Stimulated activated CD4-positive, alpha-beta T cell treated with anti-CD3 and anti-CD28 coated beads, Interleukin-1b, Interleukin-23, amount 100 ng/mL, for 4 hours (primary cell): ENCODE data around the gene COL6A2.
"Not testable (repeated sequence)": the region's sequence is repeated elsewhere in the genome, so short reads cannot be mapped to it uniquely, and the experiment has no call there.

Source experiments
- DNase-seq, 2 donors: peaks; one replicate each; pipeline ENCODE4 v3.0.0-alpha.2; 2020; ENCODE audit warnings: low read depth in 2 of 2

The COL6A2 gene

DNA sequence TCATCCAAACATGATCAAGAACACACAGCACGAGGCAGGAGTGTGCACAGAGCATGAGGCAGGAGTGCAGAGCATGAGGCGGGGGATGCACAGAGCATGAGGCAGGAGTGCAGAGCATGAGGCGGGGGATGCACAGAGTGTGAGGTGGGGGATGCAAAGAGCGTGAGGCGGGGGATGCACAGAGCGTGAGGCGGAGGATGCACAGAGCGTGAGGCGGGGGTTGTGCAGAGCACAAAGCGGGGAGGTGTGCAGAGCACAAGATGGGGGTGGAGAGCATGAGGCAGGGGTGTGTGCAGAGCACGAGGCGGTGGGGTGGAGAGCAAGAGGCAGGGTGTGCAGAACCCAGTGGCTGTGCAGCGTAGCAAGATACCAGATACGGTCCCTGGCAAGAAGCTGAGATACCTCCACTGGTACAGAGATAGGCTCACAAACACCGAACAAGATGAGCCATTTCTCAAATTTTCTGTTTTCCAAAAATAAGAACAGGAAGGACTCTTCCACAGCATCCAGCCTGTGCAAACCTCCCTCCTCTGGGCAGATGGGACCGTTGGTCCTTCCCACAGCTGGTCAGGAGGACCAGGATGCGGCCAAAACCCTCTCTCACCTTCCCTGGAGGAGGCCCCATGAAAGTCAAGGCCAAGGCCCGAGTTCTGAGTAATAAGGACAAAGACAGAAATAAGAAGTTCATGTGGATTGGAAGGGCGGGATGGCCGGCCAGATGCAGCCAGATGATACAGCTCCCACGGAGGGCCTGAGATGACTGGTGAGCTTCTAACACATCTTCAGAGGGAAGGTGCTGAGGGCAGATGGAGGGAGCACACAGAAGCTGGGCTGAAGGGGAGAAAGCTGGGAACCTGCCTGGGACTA, 74.3 kb downstream of the COL6A2 start:
- DNase-seq: no peak

DNA sequence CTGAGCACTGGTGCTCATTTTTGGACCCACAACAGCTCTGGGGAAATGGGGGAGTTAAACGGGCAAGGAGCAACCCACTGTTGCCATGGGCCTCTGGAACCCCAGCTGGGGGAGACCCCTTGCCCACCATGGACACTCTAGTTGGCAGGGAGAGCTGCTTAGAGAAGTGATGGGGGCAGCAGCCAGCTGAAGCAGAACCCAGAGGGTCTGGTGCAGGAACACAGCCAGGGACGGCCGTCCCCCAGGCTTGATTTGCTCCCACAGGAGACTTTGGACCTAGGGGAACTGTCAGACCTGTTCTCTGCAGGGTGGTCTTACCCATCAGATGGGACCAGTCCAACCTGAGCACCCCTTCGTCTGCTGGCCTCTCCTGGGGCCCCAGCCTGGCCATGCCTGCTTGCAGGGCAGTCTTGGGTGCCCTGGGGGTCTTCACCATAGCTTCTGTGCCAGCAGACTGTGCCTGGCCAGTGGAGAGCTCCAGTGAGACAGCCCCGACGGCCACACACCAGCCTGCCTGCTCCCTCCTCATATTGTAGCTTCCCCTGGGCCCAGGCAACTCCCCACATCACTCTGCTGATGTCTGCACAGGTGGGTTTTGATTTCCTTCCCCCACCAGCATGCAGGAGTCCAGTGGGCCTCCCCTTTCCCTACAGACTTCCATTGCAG, 75.1 kb downstream of the COL6A2 start:
- no peak for DNase-seq

DNA sequence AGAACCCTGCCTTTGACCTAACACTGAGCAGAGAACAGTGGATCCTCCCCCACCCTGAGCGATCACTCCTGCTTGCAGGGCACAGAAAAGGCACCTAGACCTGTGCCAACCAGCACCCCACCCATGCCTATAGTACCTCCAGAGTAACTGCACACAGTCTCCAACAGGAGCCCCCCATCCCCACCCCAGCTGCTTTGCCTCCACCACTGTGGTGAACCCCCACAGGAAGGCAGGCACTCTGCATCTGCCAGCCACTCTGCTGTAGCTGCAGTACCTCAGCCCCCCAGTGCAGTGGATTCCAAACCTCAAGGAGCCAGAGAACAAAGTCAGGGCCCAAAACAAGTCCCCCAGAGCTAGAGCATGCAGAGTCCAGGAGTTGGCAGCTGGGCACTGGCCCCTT, 75.7 kb downstream of the COL6A2 start:
- DNase-seq: no peak

DNA sequence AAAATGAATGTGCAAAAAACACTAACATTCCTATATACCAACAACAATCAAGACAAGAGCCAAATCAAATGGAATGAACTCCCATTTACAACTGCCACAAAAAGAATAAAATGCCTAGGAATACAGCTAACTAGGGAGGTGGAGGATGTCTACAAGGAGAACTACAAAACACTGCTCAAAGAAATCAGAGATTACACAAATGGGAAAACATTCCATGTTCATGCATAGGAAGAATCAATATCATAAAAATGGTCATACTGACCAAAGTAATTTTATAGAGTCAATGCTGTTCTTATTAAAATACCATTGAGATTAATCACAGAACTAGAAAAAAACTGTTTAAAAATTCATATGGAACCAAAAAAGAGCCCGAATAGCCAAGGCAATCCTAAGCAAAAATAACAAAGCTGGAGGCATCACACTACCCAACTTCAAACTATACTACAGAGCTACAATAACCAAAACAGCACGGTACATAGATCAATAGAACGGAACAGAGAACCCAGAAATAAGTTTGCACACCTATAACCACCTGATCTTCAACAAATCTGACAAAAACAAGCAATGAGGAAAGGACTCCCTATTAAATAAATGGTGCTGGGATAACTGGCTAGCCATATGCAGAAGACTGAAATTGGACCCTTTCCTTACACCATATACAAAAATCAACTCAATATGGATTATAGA, 78.7 kb downstream of the COL6A2 start:
- not testable (repeated sequence) for DNase-seq

DNA sequence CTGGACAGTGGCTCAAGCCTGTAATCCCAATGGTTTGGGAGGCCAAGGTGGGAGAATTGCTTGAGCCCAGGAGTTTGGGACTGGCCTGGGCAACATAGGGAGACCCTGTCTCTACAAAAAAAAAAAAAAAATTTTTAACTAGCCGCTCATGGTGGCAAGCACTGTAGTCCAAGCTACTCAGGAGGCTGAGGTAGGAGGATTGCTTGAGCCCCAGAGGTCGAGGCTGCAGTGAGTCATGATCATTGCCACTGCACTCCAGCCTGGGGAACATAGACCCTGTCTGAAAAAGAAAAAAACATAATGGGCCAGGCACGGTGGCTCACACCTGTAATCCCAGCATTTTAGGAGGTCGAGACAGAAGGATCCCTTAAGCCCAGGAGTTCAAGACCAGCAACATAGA, 81.0 kb downstream of the COL6A2 start:
- DNase-seq: no peak
